ENCODE measurements around the gene GP2.

GP2 gene

GRCh38 chr16:20359997-20360396 lies 32.7 kb upstream of the GP2 start:
- Histone ChIP-seq H3K9ac (no peak overlapping the region), H3K9me3 (ENCODE audit: control insufficient read depth, low read length) (no peaks in the 10 kb centered on the region), H3K27me3 (ENCODE audit: control insufficient read depth, insufficient read depth, low read length) (no peaks in the 10 kb centered on the region), H3K27ac (no peak overlapping the region), H3K4me1 (no peaks in the 10 kb centered on the region), H3K4me2 (ENCODE audit: low read length) (no peak overlapping the region), H3K79me2 (no peaks in the 10 kb centered on the region), H3K36me3 (ENCODE audit: control insufficient read depth, insufficient read depth, low read length) (no peaks in the 10 kb centered on the region), H3K4me3 (ENCODE audit: low read depth, low read length) (no peak overlapping the region), H2AFZ (no peak overlapping the region)
- no peak for TF ChIP-seq CTCF (IDR thresholded peaks at IDR 0.05)

- Histone ChIP-seq H3K9ac (no peak overlapping the region), H3K27ac (no peak overlapping the region), H2AFZ (no peak overlapping the region), H3K79me2 (no peaks in the 10 kb centered on the region), H3K4me2 (ENCODE audit: low read length) (no peak overlapping the region), H3K27me3 (ENCODE audit: control insufficient read depth, insufficient read depth, low read length) (no peaks in the 10 kb centered on the region), H3K9me3 (ENCODE audit: control insufficient read depth, low read length) (no peaks in the 10 kb centered on the region), H3K36me3 (ENCODE audit: control insufficient read depth, insufficient read depth, low read length) (no peaks in the 10 kb centered on the region), H3K4me3 (ENCODE audit: low read depth, low read length) (no peak overlapping the region), H3K4me1 (no peaks in the 10 kb centered on the region)
- TF ChIP-seq CTCF (IDR thresholded peaks at IDR 0.05): no peak
These were observed 27.9 kb upstream of the GP2 start for GRCh38 chr16:20355114-20355782.

GRCh38 chr16:20353379-20353778 lies 26.1 kb upstream of the GP2 start:
- Histone ChIP-seq H3K4me3 (ENCODE audit: low read depth, low read length) (no peak overlapping the region), H3K27me3 (ENCODE audit: control insufficient read depth, insufficient read depth, low read length) (no peaks in the 10 kb centered on the region), H3K79me2 (no peaks in the 10 kb centered on the region), H3K36me3 (ENCODE audit: control insufficient read depth, insufficient read depth, low read length) (no peaks in the 10 kb centered on the region), H3K9ac (no peak overlapping the region), H3K4me2 (ENCODE audit: low read length) (no peak overlapping the region), H3K27ac (no peak overlapping the region), H2AFZ (no peak overlapping the region), H3K9me3 (ENCODE audit: control insufficient read depth, low read length) (no peaks in the 10 kb centered on the region), H3K4me1 (no peaks in the 10 kb centered on the region)
- no peak for TF ChIP-seq CTCF (IDR thresholded peaks at IDR 0.05)

DNA sequence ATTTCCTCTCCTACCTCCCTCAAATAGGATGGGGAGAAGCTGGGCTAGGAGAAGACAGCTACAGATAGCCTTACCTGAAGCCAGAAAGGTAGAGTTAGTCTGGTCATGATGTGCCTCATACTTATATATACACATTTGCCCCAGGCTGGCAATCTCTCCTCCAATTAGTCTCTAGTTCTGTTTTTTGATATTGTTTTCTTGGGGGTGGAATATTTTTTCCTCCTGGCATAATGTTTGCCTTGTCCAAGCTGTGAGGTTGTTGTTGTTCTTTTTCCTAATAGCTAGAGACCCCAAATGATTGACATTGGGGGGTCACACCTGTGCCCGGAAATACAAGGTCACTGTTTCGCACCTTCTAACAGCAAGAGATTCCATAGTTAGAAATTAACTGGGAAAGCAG lies 25.3 kb upstream of the GP2 start, which contains the start of gene UMOD:
Gene UMOD (minus strand): TSS at position 101 of the 400 bp plus-strand sequence. CDS start 1,978 bp downstream, outside the sequence.
- Histone ChIP-seq H3K9ac (no peak within 1 kb of the TSS), H3K27me3 (ENCODE audit: control insufficient read depth, insufficient read depth, low read length) (no peaks in the 10 kb centered on the region), H3K36me3 (ENCODE audit: control insufficient read depth, insufficient read depth, low read length) (no peaks in the 10 kb centered on the region), H2AFZ (no peak within 1 kb of the TSS), H3K4me2 (ENCODE audit: low read length) (no peak within 1 kb of the TSS), H3K9me3 (ENCODE audit: control insufficient read depth, low read length) (no peaks in the 10 kb centered on the region), H3K4me1 (no peaks in the 10 kb centered on the region), H3K4me3 (ENCODE audit: low read depth, low read length) (no peak within 1 kb of the TSS), H3K27ac (no peak within 1 kb of the TSS), H3K79me2 (no peaks in the 10 kb centered on the region)
- TF ChIP-seq CTCF (IDR thresholded peaks at IDR 0.05): no peak

GRCh38 chr16:20349615-20350014 lies 22.3 kb upstream of the GP2 start:
- H3K4me3 ChIP-seq (ENCODE audit: low read depth, low read length): no peak overlapping the region
- no peaks in the 10 kb centered on the region for H3K9me3 ChIP-seq (ENCODE audit: control insufficient read depth, low read length)
- TF ChIP-seq CTCF (IDR thresholded peaks at IDR 0.05): no peak
- H3K9ac ChIP-seq: no peak overlapping the region
- H3K4me1 ChIP-seq: no peaks in the 10 kb centered on the region
- no peaks in the 10 kb centered on the region for H3K36me3 ChIP-seq (ENCODE audit: control insufficient read depth, insufficient read depth, low read length)
- no peaks in the 10 kb centered on the region for H3K79me2 ChIP-seq
- H2AFZ ChIP-seq: no peak overlapping the region
- H3K4me2 ChIP-seq (ENCODE audit: low read length): no peak overlapping the region
- no peaks in the 10 kb centered on the region for H3K27me3 ChIP-seq (ENCODE audit: control insufficient read depth, insufficient read depth, low read length)
- H3K27ac ChIP-seq: no peak overlapping the region
